GM12872 (cell line): ENCODE measurements around the gene GAK.

Source experiments
- CTCF ChIP-seq: IDR thresholded peaks from 3 replicates; pipeline ENCODE4 v1.5.1; 2011; ENCODE audit warnings: low read depth, mild to moderate bottlenecking, low read length, moderate library complexity; ENCODE audit not compliant: insufficient read depth

The GAK gene

GRCh38 chr4:830601-831482 lies 101.3 kb downstream of the GAK start:
- TF ChIP-seq CTCF: no peak

DNA sequence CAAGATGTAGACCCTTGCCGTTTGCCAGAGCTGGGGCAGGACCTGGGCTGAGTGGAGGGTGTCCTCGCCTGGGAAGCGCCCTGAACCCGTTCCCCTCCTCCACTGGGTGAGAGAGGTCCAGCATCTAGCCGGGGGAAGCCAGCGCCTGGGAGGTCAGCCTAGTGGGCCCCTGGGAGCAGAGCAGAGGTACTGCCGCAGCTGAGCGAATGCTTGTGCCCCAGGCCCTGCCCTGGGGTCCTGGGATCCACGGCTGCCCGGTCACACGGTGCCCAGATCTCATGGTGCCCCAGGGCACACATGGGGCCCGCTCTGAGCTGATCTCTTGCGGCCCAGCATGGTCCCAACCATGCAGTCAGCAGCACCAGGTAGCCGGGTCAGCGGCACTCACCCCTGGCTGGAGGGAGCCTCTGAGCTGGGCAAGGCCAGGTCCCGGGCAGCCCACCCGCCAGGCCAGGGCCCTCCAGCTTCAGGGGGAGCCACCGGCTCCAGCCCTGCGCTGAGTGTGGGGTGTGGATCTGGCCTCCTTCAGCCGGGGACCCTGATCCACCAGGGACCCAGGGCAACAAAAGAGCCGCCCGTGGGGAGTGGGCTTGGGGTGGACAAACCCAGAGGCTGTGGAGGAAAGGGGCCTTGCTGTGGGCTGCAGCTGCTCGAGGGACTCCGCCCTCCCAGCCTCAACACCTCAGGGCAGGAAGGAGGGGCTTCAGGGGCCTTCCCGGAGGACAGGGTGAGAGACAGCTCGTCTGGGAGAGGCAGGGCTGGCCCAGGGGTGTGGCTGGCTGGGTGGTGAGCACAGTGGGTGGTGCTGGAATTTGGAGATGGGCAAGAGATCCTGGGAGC lies 102.1 kb downstream of the GAK start:
- TF ChIP-seq CTCF: no peak

- no peak for TF ChIP-seq CTCF
Measured at GRCh38 chr4:829291-829690, 102.8 kb downstream of the GAK start.

GRCh38 chr4:828641-829271 lies 103.4 kb downstream of the GAK start:
- no peak for TF ChIP-seq CTCF

GRCh38 chr4:827209-828081 lies 104.7 kb downstream of the GAK start:
- TF ChIP-seq CTCF: no peak

DNA sequence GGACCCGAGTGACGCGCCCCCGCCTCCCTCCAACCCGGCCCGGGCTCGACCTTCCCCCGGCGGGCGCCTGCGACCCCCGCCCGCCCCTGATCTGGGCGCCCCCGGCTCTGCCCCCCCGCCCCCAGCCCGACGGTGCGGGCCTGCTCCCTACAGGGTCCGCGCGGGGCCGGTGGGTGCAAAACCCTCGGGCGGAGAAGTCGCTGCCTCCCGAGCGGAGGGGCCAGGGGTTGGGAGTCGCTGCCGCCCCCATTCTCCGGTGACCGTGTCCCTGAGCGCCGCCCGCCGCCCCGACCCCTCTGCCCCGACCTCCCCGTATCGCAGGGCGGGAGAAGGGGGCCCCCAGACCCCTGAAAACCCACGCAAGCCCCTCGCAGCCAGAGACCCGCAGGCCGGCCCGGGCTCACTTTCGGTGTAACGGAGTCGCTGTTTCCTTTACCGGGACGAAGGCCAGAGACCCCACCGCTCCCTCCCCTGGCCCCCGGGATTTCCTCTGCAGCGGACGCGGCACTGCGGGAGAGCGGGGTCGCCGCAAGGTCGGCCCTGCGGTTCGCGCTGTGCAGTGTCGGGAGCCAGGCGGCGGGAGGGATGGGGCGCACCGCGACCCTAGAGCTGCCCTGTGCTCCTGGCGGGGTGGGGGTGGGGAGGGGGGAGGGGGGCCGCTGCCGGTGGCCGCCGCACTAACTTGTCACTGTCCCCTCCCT lies 105.5 kb downstream of the GAK start:
- TF ChIP-seq CTCF: no peak
